Gastrocnemius medialis (tissue), 4 donors: Measurements from ENCODE around the gene TIAM2. TPM values are rescaled to one million over a fixed set of nuclear protein-coding genes. Genes with fewer than 3 reads are reported as not detected.

Source experiments
- ATAC-seq, 2 donors: fragments of 150-250 bp; one replicate each; pipeline ENCODE4 v1.9.1; 2016
- DNase-seq, 2 donors: peaks; one replicate each; pipeline ENCODE4 v3.0.0-alpha.2; 2019
- H3K27ac ChIP-seq, 4 donors: fragments of 200-600 bp; sonication (generic); 1 replicate in 1 of 4; 2 replicates in 3 of 4; pipeline ENCODE4 v1.5.1; 2016 to 2018; ENCODE audit warnings: mild to moderate bottlenecking in 2 of 4, moderate library complexity in 1 of 4
- H3K27me3 ChIP-seq, 3 donors: fragments of 200-600 bp; sonication (generic) in 2 of 3; 1 replicate in 1 of 3; 2 replicates in 2 of 3; pipeline versions ENCODE4 v1.5.1 to v1.6.0; 2016 to 2019; ENCODE audit warnings: mild to moderate bottlenecking in 1 of 3, moderate library complexity in 1 of 3
- H3K36me3 ChIP-seq, 2 donors: fragments of 200-600 bp; sonication (generic) in 1 of 2; one replicate each; pipeline ENCODE4 v1.5.1; 2017 to 2018
- H3K4me1 ChIP-seq, 2 donors: fragments of 200-600 bp; sonication (generic) in 1 of 2; one replicate each; pipeline ENCODE4 v1.5.1; 2016 to 2017; ENCODE audit warnings: mild to moderate bottlenecking in 2 of 2
- H3K4me3 ChIP-seq, 4 donors: fragments of 200-600 bp; sonication (generic) in 3 of 4; 1 replicate in 1 of 4; 2 replicates in 3 of 4; pipeline ENCODE4 v1.5.1; 2016 to 2019; ENCODE audit warnings: mild to moderate bottlenecking in 2 of 4
- H3K9me3 ChIP-seq, 3 donors: fragments of 200-600 bp; sonication (generic) in 2 of 3; 1 replicate in 1 of 3; 2 replicates in 2 of 3; pipeline ENCODE4 v1.5.1; 2016 to 2019
- CTCF ChIP-seq, 5 experiments: fragments of 450-650 bp in 3 of 5; fragments of 200-600 bp in 2 of 5; sonication (generic) in 2 of 5; IDR thresholded peaks in 4 of 5; conservative IDR thresholded peaks in 1 of 5; 1 replicate in 4 of 5; 2 replicates in 1 of 5; pipeline ENCODE4 v1.5.1; 2016 to 2019; ENCODE audit warnings: antibody characterized with exemption in 5 of 5, mild to moderate bottlenecking in 3 of 5, moderate library complexity in 3 of 5
- POLR2A ChIP-seq, 2 donors: fragments of 450-650 bp; IDR thresholded peaks; one replicate each; pipeline ENCODE4 v1.6.1; 2017; ENCODE audit warnings: antibody characterized with exemption in 2 of 2, mild to moderate bottlenecking in 2 of 2, moderate library complexity in 2 of 2
- in situ Hi-C, 4 donors: fragments of 200-750 bp; cut with MboI; loops; one replicate each; pipeline versions ENCODE4 v1.15.0 to v1.8.0; 2017; ENCODE audit warnings: low sequenced_read_pairs in 4 of 4
- intact Hi-C: fragments of 100-400 bp; cut with DNase I; formaldehyde crosslinking; loops from one replicate; pipeline ENCODE4 v1.15.1; 2023; ENCODE audit warnings: low total_unique reads
- total RNA-seq, 4 donors: library from RNA; depleted of rRNA; stranded (reverse); fragments of >200 nt; gene quantifications; one replicate each; pipeline versions ENCODE4 v1.1.0 to v1.2.3, GENCODE V29; 2016

TIAM2 gene
- total RNA-seq, 4 donors from 2014 or later = 4.4 to 18.8 (median 13.6) TPM

GRCh38 chr6:155171747-155172449, 176.8 kb downstream of the TIAM2 start:
- ATAC-seq (no peak), DNase-seq (no peak)
- Histone ChIP-seq H3K4me1 (peaks cover 0 to 11% of the 10 kb centered on the region in 2 donors), H3K36me3 (no peaks in the 10 kb centered on the region), H3K27ac (peak overlapping the region in 1 of 4 donors; percentile 14), H3K9me3 (no peaks in the 10 kb centered on the region), H3K4me3 (no peak overlapping the region), H3K27me3 (no peaks in the 10 kb centered on the region)
- no peak for TF ChIP-seq POLR2A (IDR thresholded peaks at IDR 0.05)
- no peak for TF ChIP-seq CTCF (IDR thresholded peaks at IDR 0.05 in 4 of 5, conservative IDR thresholded peaks at IDR 0.05 in 1 of 5)
- intact Hi-C loops = loop anchor here (5.0 kb wide), 2 partner anchors 65 to 495 kb away; no protein-coding TSS in a partner anchor
- in situ Hi-C loops = loop anchor here (10.0 kb wide), 5 partner anchors 73 to 497 kb away; no protein-coding TSS in a partner anchor

GRCh38 chr6:155173488-155173887, 178.4 kb downstream of the TIAM2 start:
- DNase-seq = no peak
- H3K4me3 ChIP-seq = no peak overlapping the region
- no peak for ATAC-seq
- intact Hi-C loops = loop anchor here (5.0 kb wide), 2 partner anchors 66 to 496 kb away; no protein-coding TSS in a partner anchor
- H3K36me3 ChIP-seq = no peaks in the 10 kb centered on the region
- no peaks in the 10 kb centered on the region for H3K27me3 ChIP-seq
- no peaks in the 10 kb centered on the region for H3K9me3 ChIP-seq
- no peak for TF ChIP-seq POLR2A (IDR thresholded peaks at IDR 0.05)
- TF ChIP-seq CTCF (IDR thresholded peaks at IDR 0.05 in 4 of 5, conservative IDR thresholded peaks at IDR 0.05 in 1 of 5) = no peak
- in situ Hi-C loops = loop anchor here (10.0 kb wide), 5 partner anchors 71 to 499 kb away; no protein-coding TSS in a partner anchor
- no peak overlapping the region for H3K27ac ChIP-seq
- H3K4me1 ChIP-seq = peaks cover 0 to 11% of the 10 kb centered on the region in 2 donors

GRCh38 chr6:155174576-155175211, 179.6 kb downstream of the TIAM2 start:
- H3K27ac ChIP-seq = peak overlapping the region; percentile 44 to 70 (median 55)
- in situ Hi-C loops = loop anchor here (5.0 to 10.0 kb wide), 6 partner anchors 70 to 500 kb away; no protein-coding TSS in a partner anchor
- DNase-seq = peak; percentile 29 to 57

More at GRCh38 chr6:155174576-155175211, 179.6 kb downstream of the TIAM2 start:
- H3K4me3 ChIP-seq = no peak overlapping the region
- H3K36me3 ChIP-seq = no peaks in the 10 kb centered on the region
- H3K9me3 ChIP-seq = no peaks in the 10 kb centered on the region
- intact Hi-C loops = loop anchor here (1.0 to 5.0 kb wide), 7 partner anchors 67 to 497 kb away; no protein-coding TSS in a partner anchor
- peaks cover 0 to 11% of the 10 kb centered on the region in 2 donors for H3K4me1 ChIP-seq
- TF ChIP-seq POLR2A (IDR thresholded peaks at IDR 0.05) = no peak
- peak; percentile 48 to 69 (median 58) for TF ChIP-seq CTCF (IDR thresholded peaks at IDR 0.05 in 4 of 5, conservative IDR thresholded peaks at IDR 0.05 in 1 of 5)
- ATAC-seq = peak; percentile 81 to 94
- H3K27me3 ChIP-seq = no peaks in the 10 kb centered on the region
